ENCODE measurements around the gene CDH22. TPM values are rescaled to one million over a fixed set of nuclear protein-coding genes. Genes with fewer than 3 reads are reported as not detected.

CDH22 gene
- total RNA-seq, 3 donors from 2014 or later: 0.15 to 0.66 (median 0.16) TPM

- Histone ChIP-seq H3K4me1 (no peaks in the 10 kb centered on the region), H3K9me3 (no peaks in the 10 kb centered on the region), H3K27me3 (peaks cover 2 to 63% of the 10 kb centered on the region in 2 donors), H3K4me3 (no peak overlapping the region), H3K27ac (no peak overlapping the region), H3K36me3 (no peaks in the 10 kb centered on the region)
- intact Hi-C loops (cut with DNase I; ENCODE audit: low total_unique reads): no loop called here
- no peak for DNase-seq (ENCODE audit: low spot score in 2 of 2)
- no peak for TF ChIP-seq POLR2A (IDR thresholded peaks at IDR 0.05)
- TF ChIP-seq POLR2AphosphoS5 (IDR thresholded peaks at IDR 0.05): no peak
- TF ChIP-seq CTCF (IDR thresholded peaks at IDR 0.05): no peak
Measured at GRCh38 chr20:46302106-46302505, 6.2 kb downstream of the CDH22 start.

GRCh38 chr20:46300281-46300680, 8.0 kb downstream of the CDH22 start:
- H3K27me3 ChIP-seq: peaks cover 0 to 63% of the 10 kb centered on the region in 2 donors

GRCh38 chr20:46299078-46299477, 9.2 kb downstream of the CDH22 start:
- H3K9me3 ChIP-seq: no peaks in the 10 kb centered on the region
- TF ChIP-seq POLR2AphosphoS5 (IDR thresholded peaks at IDR 0.05): no peak
- no peak for TF ChIP-seq CTCF (IDR thresholded peaks at IDR 0.05)
- no peak for TF ChIP-seq POLR2A (IDR thresholded peaks at IDR 0.05)
- no peaks in the 10 kb centered on the region for H3K4me1 ChIP-seq
- H3K27me3 ChIP-seq: peaks cover 0 to 70% of the 10 kb centered on the region in 2 donors
- intact Hi-C loops (cut with DNase I; ENCODE audit: low total_unique reads): no loop called here
- H3K27ac ChIP-seq: no peak overlapping the region
- H3K36me3 ChIP-seq: no peaks in the 10 kb centered on the region
- no peak for DNase-seq (ENCODE audit: low spot score in 2 of 2)
- H3K4me3 ChIP-seq: no peak overlapping the region

More at GRCh38 chr20:46300281-46300680, 8.0 kb downstream of the CDH22 start:
- Histone ChIP-seq H3K4me3 (no peak overlapping the region), H3K27ac (no peak overlapping the region), H3K9me3 (no peaks in the 10 kb centered on the region), H3K36me3 (no peaks in the 10 kb centered on the region), H3K4me1 (no peaks in the 10 kb centered on the region)
- no peak for DNase-seq (ENCODE audit: low spot score in 2 of 2)
- intact Hi-C loops (cut with DNase I; ENCODE audit: low total_unique reads): no loop called here
- TF ChIP-seq POLR2A (IDR thresholded peaks at IDR 0.05) (no peak), POLR2AphosphoS5 (IDR thresholded peaks at IDR 0.05) (no peak), CTCF (IDR thresholded peaks at IDR 0.05) (no peak)

GRCh38 chr20:46298374-46298773, 9.9 kb downstream of the CDH22 start:
- intact Hi-C loops (cut with DNase I; ENCODE audit: low total_unique reads): no loop called here
- no peaks in the 10 kb centered on the region for H3K4me1 ChIP-seq
- TF ChIP-seq POLR2AphosphoS5 (IDR thresholded peaks at IDR 0.05) (no peak), POLR2A (IDR thresholded peaks at IDR 0.05) (no peak), CTCF (IDR thresholded peaks at IDR 0.05) (no peak)
- no peak for DNase-seq (ENCODE audit: low spot score in 2 of 2)
- no peak overlapping the region for H3K4me3 ChIP-seq
- H3K9me3 ChIP-seq: no peaks in the 10 kb centered on the region
- no peak overlapping the region for H3K27ac ChIP-seq
- no peaks in the 10 kb centered on the region for H3K36me3 ChIP-seq
- H3K27me3 ChIP-seq: peaks cover 0 to 71% of the 10 kb centered on the region in 2 donors

GRCh38 chr20:46296526-46297250, 11.6 kb downstream of the CDH22 start:
- Histone ChIP-seq H3K4me3 (no peak overlapping the region), H3K4me1 (no peaks in the 10 kb centered on the region), H3K27ac (no peak overlapping the region), H3K27me3 (peaks cover 0 to 78% of the 10 kb centered on the region in 2 donors), H3K36me3 (no peaks in the 10 kb centered on the region), H3K9me3 (no peaks in the 10 kb centered on the region)
- no peak for DNase-seq (ENCODE audit: low spot score in 2 of 2)
- no peak for TF ChIP-seq CTCF (IDR thresholded peaks at IDR 0.05)
- no peak for TF ChIP-seq POLR2A (IDR thresholded peaks at IDR 0.05)
- TF ChIP-seq POLR2AphosphoS5 (IDR thresholded peaks at IDR 0.05): no peak
- intact Hi-C loops (cut with DNase I; ENCODE audit: low total_unique reads): no loop called here
